Raji (cell line): ENCODE results near the gene ZNF142.

ENCODE experiments used
- POLR2A ChIP-seq: IDR thresholded peaks from 2 replicates; pipeline ENCODE4 v1.6.1; 2011; ENCODE audit warnings: low read depth, low read length, control low read depth; ENCODE audit not compliant: insufficient read depth

The ZNF142 gene

GRCh38 chr2:218659258-218659987, at the start of gene ZNF142, which contains the start of gene BCS1L:
TSS of gene ZNF142 (minus strand) at chr2:218659623. CDS start at chr2:218656429, 3,194 bp downstream.
TSS of gene BCS1L (plus strand) at chr2:218659683. CDS start at chr2:218660988, 1,305 bp downstream.
- peak; percentile 96 for TF ChIP-seq POLR2A

- TF ChIP-seq POLR2A, result no peak
These were observed 48.7 kb upstream of the ZNF142 start for GRCh38 chr2:218708086-218708485.

GRCh38 chr2:218703341-218703740, 43.9 kb upstream of the ZNF142 start:
- TF ChIP-seq POLR2A, result no peak

- no peak for TF ChIP-seq POLR2A
These were observed 42.4 kb upstream of the ZNF142 start for GRCh38 chr2:218701806-218702205.

GRCh38 chr2:218698885-218699284, 39.5 kb upstream of the ZNF142 start:
- no peak for TF ChIP-seq POLR2A

GRCh38 chr2:218694405-218695145, 35.2 kb upstream of the ZNF142 start:
- TF ChIP-seq POLR2A, result no peak

GRCh38 chr2:218691234-218691633, 31.8 kb upstream of the ZNF142 start:
- no peak for TF ChIP-seq POLR2A

GRCh38 chr2:218680061-218680460, 20.6 kb upstream of the ZNF142 start:
- TF ChIP-seq POLR2A, result no peak

GRCh38 chr2:218679119-218679518, 19.7 kb upstream of the ZNF142 start:
- TF ChIP-seq POLR2A, result no peak

GRCh38 chr2:218671654-218672566, 12.5 kb upstream of the ZNF142 start, which contains the start of the genes RNF25 and STK36:
TSS of gene RNF25 (minus strand) at chr2:218672002. CDS start at chr2:218671970, 32 bp downstream.
TSS of gene STK36 (plus strand) at chr2:218672086. CDS start at chr2:218672830, 744 bp downstream.
- peak; percentile 82 for TF ChIP-seq POLR2A

- TF ChIP-seq POLR2A, result no peak
These were observed 11.8 kb upstream of the ZNF142 start for GRCh38 chr2:218671097-218671653.

- TF ChIP-seq POLR2A, result no peak
These were observed 5.2 kb upstream of the ZNF142 start for GRCh38 chr2:218664653-218665052.

- TF ChIP-seq POLR2A, result no peak
These were observed 4.5 kb upstream of the ZNF142 start for GRCh38 chr2:218663901-218664300.

GRCh38 chr2:218662827-218663226, 3.4 kb upstream of the ZNF142 start:
- TF ChIP-seq POLR2A, result no peak

GRCh38 chr2:218662377-218662776, 3.0 kb upstream of the ZNF142 start:
- no peak for TF ChIP-seq POLR2A
